SK-N-MC (cell line): ENCODE data around the gene ABCA5.
"Not testable (repeated sequence)": the region's sequence is repeated elsewhere in the genome, so short reads cannot be mapped to it uniquely, and the experiment has no call there.

ENCODE experiments used
- EZH2 ChIP-seq: fragments of 200-600 bp; sonication (generic); IDR thresholded peaks from one replicate; pipeline ENCODE4 v1.6.1; 2017; ENCODE audit warnings: antibody characterized with exemption
- FOXP2 ChIP-seq: optimal IDR thresholded peaks from 2 replicates; pipeline ENCODE3; 2011; ENCODE audit warnings: mild to moderate bottlenecking, moderate library complexity; ENCODE audit not compliant: insufficient read depth; ENCODE audit errors: extremely low read length, control extremely low read depth
- POLR2AphosphoS5 ChIP-seq: IDR thresholded peaks from 2 replicates; pipeline ENCODE4 v1.6.1; 2012; ENCODE audit warnings: mild to moderate bottlenecking, low read depth, low read length, borderline replicate concordance

GRCh38 chr17:69196105-69196653, 130.8 kb downstream of the ABCA5 start:
- not testable (repeated sequence) for TF ChIP-seq POLR2AphosphoS5, EZH2, FOXP2
